CD4-positive, alpha-beta T cell treated with Interleukin-15 for 4 hours (primary cell): Measurements from ENCODE around the gene CCDC152.

Experiments used
- DNase-seq: peaks from one replicate; pipeline ENCODE4 v3.0.0-alpha.2; 2020; ENCODE audit warnings: low spot score

Gene CCDC152

DNA sequence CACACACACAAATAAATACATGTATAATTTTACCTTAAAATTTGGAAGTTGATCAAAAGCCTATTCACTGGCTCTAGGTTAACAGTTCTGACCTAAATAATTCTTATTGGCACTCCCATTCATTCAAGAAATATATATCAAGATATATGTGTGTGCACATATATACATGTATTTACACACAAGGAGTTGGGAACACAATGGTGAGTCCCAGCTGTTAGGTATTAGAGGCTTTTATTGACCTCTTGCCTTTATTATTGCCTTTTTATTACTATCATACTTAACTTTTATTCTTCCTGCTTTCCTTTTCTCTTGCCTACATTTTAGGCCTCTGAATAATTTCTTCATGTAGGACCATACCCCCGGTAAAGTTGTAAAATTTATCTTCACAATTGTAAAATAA, 25.0 kb downstream of the CCDC152 start:
- no peak for DNase-seq

DNA sequence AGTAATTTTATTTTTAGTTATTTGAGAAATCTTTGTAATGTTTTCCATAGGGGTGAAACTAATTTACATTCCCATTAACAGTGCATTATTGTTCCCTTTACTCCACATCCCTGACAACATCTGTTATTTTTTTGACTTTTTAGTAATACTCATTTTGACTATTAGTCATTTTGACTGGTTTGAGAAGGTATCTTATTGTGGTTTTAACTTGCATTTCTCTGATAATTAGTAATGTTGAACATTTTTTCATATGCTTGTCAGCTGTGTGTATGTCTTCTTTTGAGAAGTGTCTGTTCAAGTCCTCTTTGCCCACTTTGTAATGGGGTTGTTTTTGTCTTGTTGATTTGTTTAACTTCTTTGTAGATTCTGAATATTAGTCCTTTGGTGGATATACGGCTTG, 27.5 kb downstream of the CCDC152 start:
- DNase-seq = no peak

DNA sequence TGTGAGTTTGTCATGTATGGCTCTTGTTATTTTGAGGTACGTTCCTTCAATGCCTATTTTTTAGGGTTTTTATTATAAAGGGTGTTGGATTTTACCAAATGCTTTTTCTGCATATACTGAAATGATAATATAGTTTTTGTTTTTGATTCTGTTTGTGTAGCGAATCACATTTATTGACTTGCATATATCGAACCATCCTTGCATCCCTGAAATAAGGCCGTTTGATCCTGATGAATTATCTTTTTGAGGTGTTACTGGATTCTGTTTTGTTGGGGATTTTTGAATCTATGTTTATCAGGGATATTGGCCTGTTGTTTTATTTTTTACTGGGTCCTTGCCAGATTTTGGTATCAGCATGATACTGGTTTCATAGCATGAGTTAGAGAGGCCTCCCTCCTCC, 29.1 kb downstream of the CCDC152 start:
- DNase-seq = no peak

DNA sequence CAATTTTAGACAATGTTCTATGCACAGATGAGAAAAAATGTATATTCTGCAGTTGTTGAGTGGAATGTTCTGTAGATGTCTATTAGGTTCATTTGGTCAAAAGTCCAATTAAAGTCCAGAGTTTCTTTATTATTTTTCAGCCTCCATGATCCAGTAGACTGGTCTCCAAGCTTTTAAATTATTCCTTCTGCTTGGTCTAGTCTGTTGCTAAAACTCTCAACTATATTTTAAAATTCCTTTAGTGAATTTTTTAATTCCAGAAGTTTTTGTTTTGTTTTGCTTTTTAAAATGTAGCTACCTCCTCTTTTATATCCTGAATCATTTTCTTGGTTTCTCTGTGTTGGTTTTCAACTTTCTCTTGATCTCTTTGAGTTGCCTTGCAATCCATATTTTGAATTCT, 30.5 kb downstream of the CCDC152 start:
- no peak for DNase-seq

DNA sequence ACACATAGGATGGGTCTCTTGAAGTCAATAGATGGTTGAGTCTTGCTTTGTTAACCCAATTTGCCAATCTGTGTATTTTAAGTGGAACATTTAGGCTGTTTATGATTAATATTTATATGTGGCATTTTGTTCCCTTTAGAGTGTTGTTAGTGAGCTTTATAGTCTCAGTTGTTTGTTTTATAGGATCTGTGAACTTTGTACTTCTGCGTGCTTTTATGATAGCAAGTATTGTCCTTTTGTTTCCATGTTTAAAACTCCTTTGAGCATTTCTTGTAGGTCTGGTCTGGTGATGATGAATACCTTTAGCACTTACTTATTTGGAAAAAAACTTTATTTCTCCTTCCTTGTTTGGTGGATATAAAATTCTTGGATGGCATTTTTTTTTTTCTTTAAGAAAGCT, 31.2 kb downstream of the CCDC152 start:
- DNase-seq = no peak

DNA sequence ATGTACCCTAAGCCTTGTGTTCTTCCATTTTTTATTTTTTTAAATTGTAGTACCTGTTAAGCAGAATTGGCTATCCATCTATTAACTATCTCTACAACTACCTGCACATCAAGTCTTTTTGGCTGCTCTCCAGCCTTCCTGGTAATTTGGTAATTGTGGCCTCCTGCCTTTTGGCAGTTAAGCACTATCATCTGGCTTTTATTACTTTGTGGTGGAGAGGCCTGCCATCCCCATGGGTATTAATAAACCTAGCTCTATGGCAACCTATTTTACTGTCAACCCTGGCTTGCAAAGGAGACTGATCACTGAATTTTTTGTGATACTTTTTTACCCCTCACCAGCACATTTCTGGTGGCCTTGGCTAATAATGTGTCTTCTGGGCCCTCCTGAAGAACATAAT, 34.5 kb downstream of the CCDC152 start:
- DNase-seq = no peak

DNA sequence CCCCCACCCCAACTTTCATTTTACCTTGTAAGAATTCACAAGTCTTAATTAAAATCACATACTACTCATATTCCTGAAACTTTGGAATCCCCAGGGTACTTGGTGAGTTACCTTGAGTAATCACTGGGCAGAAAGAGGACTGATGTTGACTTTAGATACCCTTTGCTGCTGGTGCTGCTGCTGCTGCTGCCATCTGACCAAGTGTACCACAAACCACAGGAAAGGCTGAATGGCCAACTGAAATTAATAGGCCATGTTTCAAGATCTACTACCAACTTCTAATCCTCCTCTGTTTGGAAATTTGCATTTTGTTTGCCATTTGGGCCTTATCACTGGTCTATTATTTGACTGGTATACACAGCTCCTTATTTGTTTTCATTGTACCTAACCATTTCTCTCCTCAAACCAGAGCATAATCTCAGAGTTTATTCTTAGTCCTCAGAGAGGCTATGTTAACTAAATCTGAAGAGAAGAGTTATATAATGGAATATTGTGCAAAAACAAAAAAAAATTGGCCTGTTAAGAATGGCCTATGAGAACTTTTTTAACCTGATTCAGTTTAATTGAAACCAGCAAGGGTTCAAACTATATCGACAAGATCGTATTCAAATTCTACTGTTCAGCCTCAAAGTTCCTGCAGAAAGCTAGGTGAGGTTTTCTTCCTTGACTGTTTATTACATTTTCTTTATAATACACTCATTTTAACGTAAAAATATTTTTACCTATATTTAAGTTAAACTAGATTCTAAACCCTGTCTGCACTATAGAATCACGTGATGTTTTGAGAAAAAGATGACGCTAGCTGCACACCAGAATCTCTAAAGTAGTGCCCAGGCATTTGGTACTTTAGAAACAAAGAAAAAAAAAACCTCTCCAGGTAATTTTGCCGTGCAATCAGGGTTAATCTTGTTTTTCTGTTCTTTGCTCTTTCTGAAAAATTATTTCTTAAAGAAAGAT, 41.9 kb downstream of the CCDC152 start:
- DNase-seq = no peak

DNA sequence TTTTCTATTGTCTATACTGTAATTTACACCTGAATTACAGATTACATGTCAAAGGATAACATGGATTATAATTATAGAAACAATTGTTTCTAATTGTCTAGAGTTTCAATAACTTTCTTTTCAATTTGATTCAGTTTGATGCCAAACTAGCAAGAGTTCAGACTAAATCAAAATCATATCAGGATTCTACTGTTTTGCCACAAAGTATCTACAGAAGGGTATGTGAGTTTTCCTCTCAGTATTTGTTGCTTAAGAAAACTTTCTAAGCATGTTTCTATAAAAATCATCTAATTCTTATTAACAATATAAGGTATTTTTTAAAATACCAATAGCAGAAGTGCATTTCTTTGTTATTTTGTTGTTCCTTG, 42.6 kb downstream of the CCDC152 start:
- DNase-seq = no peak

DNA sequence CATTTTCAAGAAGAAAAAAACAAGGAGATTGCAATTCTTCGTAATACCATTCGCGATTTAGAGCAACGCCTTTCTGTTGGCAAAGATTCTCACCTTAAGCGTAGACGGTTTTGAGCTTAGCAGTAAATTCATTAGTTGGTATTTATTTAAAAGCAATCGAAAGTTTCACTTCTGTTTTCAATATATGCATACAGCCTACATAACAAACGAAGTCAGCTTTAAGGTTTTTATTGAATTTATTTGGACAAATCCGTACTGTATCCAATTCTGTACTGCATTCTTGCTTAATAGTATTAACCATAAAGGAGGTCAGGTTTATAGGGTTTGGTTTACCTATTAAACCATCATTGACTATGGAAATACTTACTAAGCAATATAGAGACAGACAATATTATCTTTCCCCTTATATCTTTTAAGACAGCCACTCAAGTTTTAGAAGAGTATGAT, 43.1 kb downstream of the CCDC152 start:
- no peak for DNase-seq

DNA sequence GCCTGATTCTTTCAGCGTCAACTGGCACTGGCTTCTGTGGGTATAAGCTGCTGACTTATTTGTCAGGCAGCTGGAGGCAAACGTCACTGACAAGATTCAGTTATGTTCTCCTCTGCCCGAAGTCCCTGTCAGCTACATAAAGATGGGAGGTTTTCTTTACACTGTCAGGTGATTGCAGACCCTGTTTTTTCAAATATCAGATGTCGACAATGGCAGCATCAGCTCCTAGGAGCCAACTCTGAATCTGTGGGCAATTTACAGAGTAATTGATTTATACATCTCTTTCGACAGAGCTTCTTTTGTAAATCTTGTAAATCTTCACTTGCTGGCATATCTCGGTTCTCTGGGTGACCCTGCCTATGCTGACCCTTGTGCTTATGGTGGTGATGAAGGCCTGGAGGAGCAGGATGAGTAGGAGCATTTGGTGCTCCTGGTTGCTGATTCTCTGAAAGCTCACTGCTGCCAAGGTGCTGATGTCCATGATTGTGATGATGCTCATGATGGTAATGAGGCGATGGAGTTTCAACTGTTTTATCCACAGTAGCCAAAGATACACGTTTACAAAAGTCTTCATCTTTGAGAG, 44.2 kb downstream of the CCDC152 start:
- no peak for DNase-seq

DNA sequence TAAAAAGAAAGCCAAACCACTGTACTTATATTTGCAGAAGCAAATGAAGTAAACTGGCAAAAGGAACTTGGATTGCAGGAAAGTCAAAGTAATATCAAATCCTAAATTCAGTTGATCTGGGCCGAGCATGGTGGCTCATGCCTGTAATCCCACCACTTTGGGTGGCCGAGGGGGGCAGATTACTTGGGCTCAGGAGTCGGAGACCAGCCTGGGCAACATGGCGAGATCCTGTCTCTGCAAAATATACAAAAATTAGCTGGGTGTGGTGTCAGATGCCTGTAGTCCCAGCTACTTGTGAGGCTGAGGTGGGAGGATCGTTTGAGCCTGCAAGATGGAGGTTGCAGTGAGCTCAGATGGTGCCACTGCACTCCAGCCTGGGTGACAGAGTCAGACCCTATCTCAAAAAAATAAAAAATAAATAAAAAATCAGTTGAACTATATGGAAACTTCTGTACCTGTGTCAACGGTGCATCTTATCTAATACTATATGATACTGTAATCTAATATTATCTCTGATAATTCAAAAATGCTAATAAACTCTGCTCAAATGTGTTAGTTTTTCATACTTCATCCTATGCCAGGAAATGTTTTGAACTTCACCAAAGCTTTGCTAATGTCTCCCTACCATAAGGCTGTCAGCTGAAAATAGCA, 45.0 kb downstream of the CCDC152 start:
- no peak for DNase-seq

DNA sequence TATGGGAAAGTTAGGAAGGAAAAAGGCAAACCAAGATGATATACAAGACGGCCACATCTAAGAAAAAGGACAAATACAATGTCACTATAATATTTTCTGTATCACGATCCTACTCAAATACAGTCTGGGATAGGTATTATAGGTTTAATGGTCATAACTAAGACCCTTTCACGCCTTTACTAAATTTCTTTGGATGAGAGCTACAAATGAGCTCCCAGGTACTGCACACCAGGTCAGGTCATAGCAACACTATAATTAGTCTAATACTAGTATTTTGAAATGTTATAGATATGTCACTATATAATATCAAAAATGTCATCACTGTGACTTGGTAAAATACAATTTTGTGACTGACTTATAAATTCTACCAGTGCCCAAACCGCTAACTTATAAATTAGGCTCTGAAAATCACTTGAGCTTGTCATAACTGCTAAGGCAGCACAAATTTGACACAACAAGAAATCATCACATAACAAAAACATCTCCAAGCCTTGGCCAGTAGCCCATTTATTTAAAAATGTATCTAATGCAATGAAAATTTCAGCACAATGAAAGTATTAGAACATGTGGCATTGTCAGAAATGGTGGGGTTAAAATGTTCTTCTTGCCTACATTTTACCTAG, 48.2 kb downstream of the CCDC152 start:
- no peak for DNase-seq

DNA sequence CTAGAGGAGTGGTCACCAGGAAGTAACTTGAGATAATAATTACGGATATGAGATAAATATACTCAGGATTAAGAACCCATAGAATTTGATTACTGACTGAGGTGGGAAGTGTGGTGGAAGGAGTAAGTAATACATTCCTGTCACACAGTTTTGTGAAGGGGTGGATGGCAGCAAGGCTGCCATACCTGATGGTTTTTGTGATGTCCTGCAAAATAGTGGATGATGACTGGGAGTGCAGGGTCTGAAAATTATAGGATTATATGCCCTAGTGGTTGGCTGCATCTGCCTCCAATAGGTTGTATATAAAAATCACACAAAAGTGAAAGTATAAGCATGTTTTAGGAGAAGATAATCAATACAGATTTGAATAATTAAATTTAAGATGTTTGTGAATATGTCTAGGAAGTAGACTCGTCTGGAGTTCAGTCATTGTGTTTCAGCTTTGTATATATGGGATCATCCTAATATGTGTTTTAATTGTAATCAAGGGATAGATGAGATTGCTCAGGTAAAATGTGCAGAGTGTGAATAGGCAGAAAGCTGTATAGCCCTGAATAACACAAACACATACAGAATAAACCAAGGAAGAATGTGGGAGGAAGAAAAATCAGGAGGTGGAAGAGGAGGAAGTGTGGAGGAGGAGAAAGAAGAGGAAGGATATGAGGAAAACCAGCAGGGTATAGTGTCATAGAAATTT, 49.5 kb downstream of the CCDC152 start:
- DNase-seq = no peak

DNA sequence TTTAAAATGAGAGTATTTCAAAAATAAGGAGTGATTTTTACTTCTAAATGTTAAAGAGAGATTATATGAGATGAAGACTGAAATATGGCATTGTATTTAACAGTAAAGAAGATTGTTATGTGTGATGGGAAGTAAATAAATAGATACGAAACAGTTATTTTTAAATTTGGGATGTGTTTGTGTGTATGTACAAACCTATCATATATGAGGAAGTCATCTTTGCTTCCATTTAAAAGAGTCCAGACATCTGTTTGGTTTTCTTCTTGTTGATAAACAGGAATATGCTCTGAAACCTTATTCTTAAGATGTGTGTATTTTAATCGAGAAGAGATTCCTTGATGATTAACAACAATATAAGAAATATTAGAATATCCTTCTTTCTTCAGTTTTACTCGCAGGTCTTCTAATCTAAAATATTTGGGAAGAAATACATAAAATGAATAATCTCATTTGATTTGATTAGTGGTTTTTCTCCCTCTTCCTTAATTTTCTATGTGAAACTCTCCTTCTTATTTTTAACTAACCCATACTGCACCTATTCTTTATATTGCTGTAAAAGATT, 50.2 kb downstream of the CCDC152 start:
- DNase-seq = no peak

DNA sequence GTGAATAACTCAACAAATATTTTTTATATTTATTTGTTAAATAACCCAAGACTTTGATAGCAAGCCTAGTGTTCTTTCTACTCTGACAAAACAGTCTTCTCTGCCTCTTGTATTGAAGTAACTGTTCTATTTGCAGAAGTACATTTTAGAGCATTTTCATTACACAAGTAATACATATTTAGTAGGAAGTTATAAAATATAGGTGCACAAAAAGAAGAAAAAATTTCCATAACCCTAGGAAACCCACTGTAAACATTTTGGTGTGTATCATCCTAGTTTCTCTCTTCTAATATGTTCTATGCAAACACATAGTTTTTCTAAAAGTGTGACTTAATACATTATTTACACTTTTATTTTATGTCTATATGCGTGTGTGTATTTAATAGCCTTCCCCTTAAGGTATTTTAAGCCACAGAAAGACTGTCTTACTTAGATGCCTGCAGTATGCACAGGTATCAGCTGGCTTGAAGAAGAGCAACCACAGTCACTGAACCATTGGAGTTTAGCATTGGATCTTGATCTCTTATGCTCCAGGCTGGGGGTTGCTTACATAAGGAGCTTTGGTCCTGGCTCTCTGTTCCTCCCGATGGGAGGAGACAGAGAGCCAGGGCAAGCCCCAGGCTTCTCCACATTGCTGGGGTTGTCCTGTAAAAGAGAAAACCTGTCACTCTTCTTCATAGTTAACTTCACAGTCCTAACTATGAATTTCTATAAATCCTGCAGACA, 51.3 kb downstream of the CCDC152 start:
- no peak for DNase-seq

DNA sequence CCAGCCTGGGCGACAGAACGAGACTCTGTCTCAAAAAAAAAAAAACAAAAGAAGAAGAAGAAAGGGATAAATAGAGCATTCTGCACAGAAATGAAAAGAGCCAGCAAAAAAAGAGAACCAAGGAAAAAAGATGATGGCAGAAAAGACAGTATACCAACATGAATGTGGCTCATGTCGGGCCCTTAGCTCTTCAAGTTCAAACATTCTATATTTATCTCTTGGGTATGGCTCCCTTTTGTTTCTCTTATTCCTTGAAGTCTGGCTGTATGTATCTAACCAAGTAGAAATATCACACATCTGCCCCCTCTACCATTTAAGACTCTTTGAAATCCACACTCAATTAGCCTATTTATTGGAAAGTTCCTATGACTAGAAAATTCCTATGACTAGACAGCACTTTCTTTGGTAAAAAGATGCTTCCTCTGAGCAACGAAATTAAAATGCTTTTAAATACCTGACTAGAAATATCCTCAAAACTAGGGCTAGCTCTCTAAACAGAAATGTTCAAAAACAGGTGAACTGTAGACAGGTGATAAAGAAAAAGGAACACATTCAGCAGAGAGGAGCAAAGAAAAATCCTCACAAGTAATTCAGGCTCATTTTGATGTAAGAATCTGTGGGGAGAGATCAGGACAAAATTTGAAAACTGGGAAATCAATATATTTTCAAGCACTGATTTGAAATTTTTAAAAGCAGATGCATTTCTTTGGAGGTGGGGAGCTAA, 52.4 kb downstream of the CCDC152 start:
- DNase-seq = no peak

DNA sequence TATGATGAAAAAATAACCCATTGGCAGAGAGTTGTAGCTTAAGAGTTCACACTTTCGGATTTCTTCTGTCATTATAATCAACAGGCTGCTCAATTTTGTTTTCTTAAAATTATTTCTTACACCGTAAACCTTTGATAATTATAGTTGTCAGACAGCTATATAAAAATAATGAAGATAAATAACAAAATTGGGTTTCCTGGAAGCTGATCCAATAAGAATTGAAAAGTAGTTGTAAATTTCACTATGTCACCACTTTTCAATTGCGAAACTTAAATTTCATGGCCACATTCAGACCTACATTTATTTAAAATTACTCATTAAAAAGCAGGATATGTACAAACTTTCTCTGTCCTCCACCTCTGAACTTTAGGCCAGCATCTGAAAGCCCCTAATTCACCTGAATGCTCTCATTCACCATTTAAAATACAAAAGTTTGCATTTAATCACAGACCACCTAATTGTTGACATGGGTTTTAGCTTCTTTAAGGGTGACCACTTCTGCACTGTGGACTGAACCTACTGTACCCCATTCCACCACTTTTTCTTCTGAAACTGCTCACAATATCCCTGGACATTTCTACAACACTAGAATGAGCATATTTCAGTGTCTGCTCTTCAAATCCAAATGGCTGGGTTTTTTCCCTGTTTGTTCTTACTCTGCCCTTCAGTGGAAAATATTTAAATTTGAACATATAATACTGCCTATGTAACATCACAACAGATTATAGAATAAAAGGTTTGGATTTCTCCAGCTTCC, 54.4 kb downstream of the CCDC152 start:
- no peak for DNase-seq

DNA sequence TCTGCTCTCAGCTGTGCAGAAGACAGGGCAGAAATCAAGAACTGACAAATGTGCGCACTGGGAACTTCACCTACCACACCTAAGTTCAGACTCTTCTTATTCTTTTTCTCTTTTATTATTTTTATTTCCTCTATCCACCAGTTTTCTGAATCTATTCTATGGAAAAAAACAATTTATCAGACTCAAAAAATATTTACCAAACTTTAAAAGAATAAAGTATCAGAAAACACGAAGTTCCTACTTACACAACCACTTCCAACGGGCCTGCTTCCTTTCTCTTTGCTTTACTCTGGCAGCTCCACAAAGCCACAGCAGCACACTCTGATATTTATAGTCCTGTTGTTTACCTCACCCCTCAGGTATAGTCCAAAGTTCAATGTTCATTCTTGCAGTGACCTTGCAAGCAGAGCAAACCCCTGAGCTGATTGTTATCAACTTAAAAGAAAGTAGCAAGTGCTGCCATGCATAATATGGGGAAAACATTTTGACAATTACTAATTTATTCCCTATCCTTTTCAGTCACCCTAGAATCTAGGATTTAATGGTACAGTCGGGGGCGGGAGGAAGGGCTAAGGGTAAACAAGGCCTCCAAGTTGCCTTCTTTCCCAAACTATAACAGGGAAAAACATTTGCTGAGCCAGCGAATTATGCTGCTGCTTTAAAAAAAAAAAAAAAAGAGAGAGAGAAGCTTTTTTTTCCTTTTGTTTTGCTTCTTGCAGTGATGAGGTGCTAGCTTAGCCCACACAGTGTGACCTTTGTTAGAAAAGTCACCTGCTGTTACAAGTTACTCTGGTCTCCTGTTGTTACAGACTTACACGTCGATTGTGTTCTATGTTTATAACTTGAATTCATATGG, 55.2 kb downstream of the CCDC152 start, which contains the start of gene SELENOP:
TSS of gene SELENOP (minus strand) at position 302 of the 856 bp plus-strand sequence. CDS start 3,539 bp downstream, outside the sequence.
- DNase-seq = no peak
